Measurements from ENCODE around the gene IGIP.

IGIP gene

GRCh38 chr5:140174465-140175366 lies 49.0 kb downstream of the IGIP start, which contains the start of gene CYSTM1:
TSS of gene CYSTM1 (plus strand) at chr5:140175188. CDS start at chr5:140194466, 19,278 bp downstream.
- Histone ChIP-seq H3K4me1 (ENCODE audit: control insufficient read depth in 5 of 5, insufficient read depth in 5 of 5, low read length in 5 of 5) (peaks cover 2 to 35% (median 31%) of the 10 kb centered on the region in 5 donors), H3K27ac (ENCODE audit: low read depth, low read length) (peak within 1 kb of the TSS; percentile 100), H3K27me3 (ENCODE audit: control insufficient read depth in 5 of 5, insufficient read depth in 4 of 5, low read length in 5 of 5) (no peaks in the 10 kb centered on the region), H3K9ac (ENCODE audit: low read length in 5 of 5) (peak within 1 kb of the TSS; percentile 93 to 100 (median 96)), H3K36me3 (ENCODE audit: control insufficient read depth in 5 of 5, insufficient read depth in 5 of 5, low read length in 5 of 5) (peaks cover 0 to 5% (median 0%) of the 10 kb centered on the region in 5 donors), H3K9me3 (ENCODE audit: control insufficient read depth in 5 of 5, low read length in 5 of 5) (no peaks in the 10 kb centered on the region), H3K4me3 (ENCODE audit: low read depth in 1 of 5, low read length in 5 of 5) (peak within 1 kb of the TSS; percentile 84 to 93 (median 87))

GRCh38 chr5:140175367-140176030 lies 49.8 kb downstream of the IGIP start:
- Histone ChIP-seq H3K27ac (ENCODE audit: low read depth, low read length) (peak overlapping the region; percentile 100), H3K27me3 (ENCODE audit: control insufficient read depth in 5 of 5, insufficient read depth in 4 of 5, low read length in 5 of 5) (no peaks in the 10 kb centered on the region), H3K4me3 (ENCODE audit: low read depth in 1 of 5, low read length in 5 of 5) (peak overlapping the region; percentile 84 to 93 (median 87)), H3K36me3 (ENCODE audit: control insufficient read depth in 5 of 5, insufficient read depth in 5 of 5, low read length in 5 of 5) (peaks cover 0 to 5% (median 0%) of the 10 kb centered on the region in 5 donors), H3K4me1 (ENCODE audit: control insufficient read depth in 5 of 5, insufficient read depth in 5 of 5, low read length in 5 of 5) (peaks cover 2 to 40% (median 39%) of the 10 kb centered on the region in 5 donors), H3K9ac (ENCODE audit: low read length in 5 of 5) (peak overlapping the region; percentile 93 to 100 (median 96)), H3K9me3 (ENCODE audit: control insufficient read depth in 5 of 5, low read length in 5 of 5) (no peaks in the 10 kb centered on the region)

DNA sequence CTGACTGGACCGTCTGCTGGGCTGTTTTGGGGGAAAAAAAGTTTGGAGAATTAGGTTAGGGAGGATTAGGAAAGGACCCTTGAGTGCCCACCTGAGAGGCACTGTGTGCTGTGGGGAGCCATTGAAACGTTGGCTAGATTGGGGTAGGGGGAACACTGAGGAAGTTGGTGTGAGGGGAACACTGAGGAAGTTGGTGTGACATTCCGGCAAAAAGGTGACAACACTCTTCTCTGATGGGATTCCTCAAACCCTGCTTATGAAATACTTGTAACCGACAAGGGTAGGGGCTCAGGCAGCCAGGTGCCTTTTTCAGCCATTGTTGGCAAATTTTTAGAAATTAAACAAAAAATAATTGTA lies 50.3 kb downstream of the IGIP start:
- H3K27me3 ChIP-seq (ENCODE audit: control insufficient read depth in 5 of 5, insufficient read depth in 4 of 5, low read length in 5 of 5): no peaks in the 10 kb centered on the region
- peak overlapping the region; percentile 93 to 100 (median 96) for H3K9ac ChIP-seq (ENCODE audit: low read length in 5 of 5)
- no peaks in the 10 kb centered on the region for H3K9me3 ChIP-seq (ENCODE audit: control insufficient read depth in 5 of 5, low read length in 5 of 5)
- peaks cover 0 to 5% (median 0%) of the 10 kb centered on the region in 5 donors for H3K36me3 ChIP-seq (ENCODE audit: control insufficient read depth in 5 of 5, insufficient read depth in 5 of 5, low read length in 5 of 5)
- peak overlapping the region; percentile 100 for H3K27ac ChIP-seq (ENCODE audit: low read depth, low read length)
- H3K4me1 ChIP-seq (ENCODE audit: control insufficient read depth in 5 of 5, insufficient read depth in 5 of 5, low read length in 5 of 5): peaks cover 2 to 45% (median 43%) of the 10 kb centered on the region in 5 donors
- peak overlapping the region; percentile 84 to 93 (median 87) for H3K4me3 ChIP-seq (ENCODE audit: low read depth in 1 of 5, low read length in 5 of 5)

DNA sequence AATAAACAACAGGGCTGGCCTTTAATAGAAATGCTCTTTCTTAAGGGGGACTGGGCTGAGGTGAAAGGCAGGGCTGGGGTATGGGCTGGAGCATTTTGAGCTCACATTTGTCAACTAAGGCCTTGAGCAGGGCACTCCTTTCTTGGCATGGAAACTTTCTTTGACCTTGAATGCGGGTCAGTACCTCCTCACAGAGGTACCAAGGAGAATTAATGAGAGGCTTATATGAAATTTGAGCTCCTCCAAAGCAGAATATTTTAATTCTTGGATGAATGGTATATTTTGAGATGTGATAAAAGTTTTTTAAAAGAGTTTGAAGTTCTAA lies 52.3 kb downstream of the IGIP start:
- Histone ChIP-seq H3K27me3 (ENCODE audit: control insufficient read depth in 5 of 5, insufficient read depth in 4 of 5, low read length in 5 of 5) (no peaks in the 10 kb centered on the region), H3K4me1 (ENCODE audit: control insufficient read depth in 5 of 5, insufficient read depth in 5 of 5, low read length in 5 of 5) (peaks cover 2 to 65% (median 63%) of the 10 kb centered on the region in 5 donors), H3K36me3 (ENCODE audit: control insufficient read depth in 5 of 5, insufficient read depth in 5 of 5, low read length in 5 of 5) (peaks cover 0 to 3% (median 0%) of the 10 kb centered on the region in 5 donors), H3K27ac (ENCODE audit: low read depth, low read length) (peak overlapping the region; percentile 100), H3K4me3 (ENCODE audit: low read depth in 1 of 5, low read length in 5 of 5) (peak overlapping the region in 1 of 5 donors; percentile 45), H3K9me3 (ENCODE audit: control insufficient read depth in 5 of 5, low read length in 5 of 5) (no peaks in the 10 kb centered on the region), H3K9ac (ENCODE audit: low read length in 5 of 5) (peak overlapping the region; percentile 39 to 92 (median 57))

GRCh38 chr5:140178482-140179116 lies 52.9 kb downstream of the IGIP start:
- Histone ChIP-seq H3K9ac (ENCODE audit: low read length in 5 of 5) (peak overlapping the region in 4 of 5 donors; percentile 39 to 92 (median 50)), H3K27me3 (ENCODE audit: control insufficient read depth in 5 of 5, insufficient read depth in 4 of 5, low read length in 5 of 5) (no peaks in the 10 kb centered on the region), H3K9me3 (ENCODE audit: control insufficient read depth in 5 of 5, low read length in 5 of 5) (no peaks in the 10 kb centered on the region), H3K4me3 (ENCODE audit: low read depth in 1 of 5, low read length in 5 of 5) (no peak overlapping the region), H3K36me3 (ENCODE audit: control insufficient read depth in 5 of 5, insufficient read depth in 5 of 5, low read length in 5 of 5) (no peaks in the 10 kb centered on the region), H3K4me1 (ENCODE audit: control insufficient read depth in 5 of 5, insufficient read depth in 5 of 5, low read length in 5 of 5) (peaks cover 2 to 71% (median 68%) of the 10 kb centered on the region in 5 donors), H3K27ac (ENCODE audit: low read depth, low read length) (peak overlapping the region; percentile 100)

All from subcutaneous abdominal adipose tissue (tissue), 5 donors.